Transverse colon (tissue), 4 donors: ENCODE data around the gene RGS9. TPM values are rescaled to one million over a fixed set of nuclear protein-coding genes. Genes with fewer than 3 reads are reported as not detected.

Experiments
- DNase-seq: peaks from one replicate; pipeline ENCODE4 v3.0.0-alpha.2; 2019
- H3K27ac ChIP-seq, 4 donors: fragments of 200-600 bp; sonication (generic); 2 replicates each; pipeline ENCODE4 v1.5.1; 2016 to 2018; ENCODE audit warnings: inconsistent platforms in 4 of 4
- H3K27me3 ChIP-seq: fragments of 200-600 bp; sonication (generic); 2 replicates; pipeline ENCODE4 v1.5.1; 2017; ENCODE audit warnings: inconsistent platforms
- H3K36me3 ChIP-seq, 4 donors: fragments of 200-600 bp; sonication (generic); 2 replicates each; pipeline ENCODE4 v1.5.1; 2017 to 2019; ENCODE audit warnings: inconsistent platforms in 4 of 4
- H3K4me1 ChIP-seq, 4 donors: fragments of 200-600 bp; sonication (generic); 2 replicates each; pipeline ENCODE4 v1.5.1; 2017 to 2020; ENCODE audit warnings: inconsistent platforms in 4 of 4
- H3K4me3 ChIP-seq, 4 donors: fragments of 200-600 bp; sonication (generic); 1 replicate in 1 of 4; 2 replicates in 3 of 4; pipeline versions ENCODE4 v1.5.1 to v1.6.1; 2017 to 2019; ENCODE audit warnings: inconsistent platforms in 4 of 4
- H3K9me3 ChIP-seq, 2 donors: fragments of 200-600 bp; sonication (generic); 2 replicates each; pipeline ENCODE4 v1.5.1; 2017 to 2019; ENCODE audit warnings: inconsistent platforms in 2 of 2
- CTCF ChIP-seq, 5 experiments: fragments of 200-600 bp in 3 of 5; fragments of 450-650 bp in 2 of 5; sonication (generic) in 3 of 5; IDR thresholded peaks; 1 replicate in 2 of 5; 2 replicates in 3 of 5; pipeline ENCODE4 v1.5.1; 2016 to 2017; ENCODE audit warnings: antibody characterized with exemption in 5 of 5, inconsistent platforms in 3 of 5, mild to moderate bottlenecking in 2 of 5, moderate library complexity in 1 of 5
- EP300 ChIP-seq: sonication (generic); formaldehyde crosslinking; IDR thresholded peaks from one replicate; pipeline ENCODE4 v1.6.1; 2017; ENCODE audit warnings: antibody characterized with exemption, low read depth
- POLR2A ChIP-seq: fragments of 450-650 bp; IDR thresholded peaks from one replicate; pipeline ENCODE4 v1.6.1; 2016; ENCODE audit warnings: antibody characterized with exemption, mild to moderate bottlenecking, moderate library complexity
- POLR2AphosphoS5 ChIP-seq, 3 donors: sonication (generic); formaldehyde crosslinking; IDR thresholded peaks; one replicate each; pipeline ENCODE4 v1.6.1; 2016; ENCODE audit warnings: antibody characterized with exemption in 3 of 3
- WGBS, 2 donors: methylation state at CpG; one replicate each; pipeline ENCODE4 v1.1.5; 2018; ENCODE audit warnings: low coverage in 1 of 2; 5-methylcytosine and 5-hydroxymethylcytosine counted together
- in situ Hi-C, 4 donors: fragments of 200-750 bp; cut with MboI; loops; one replicate each; pipeline versions ENCODE4 v1.15.0 to v1.15.1; 2017; ENCODE audit warnings: low sequenced_read_pairs in 3 of 4, low pct_ligation_motif_present in 1 of 4, low pct_unique_long_range_greater_than_20kb in 1 of 4
- intact Hi-C: fragments of 100-400 bp; cut with DNase I; formaldehyde crosslinking; loops from one replicate; pipeline ENCODE4 v1.15.1; 2023; ENCODE audit warnings: low total_unique reads
- total RNA-seq, 4 donors: library from RNA; depleted of rRNA; stranded (reverse); fragments of >200 nt; gene quantifications; one replicate each; pipeline ENCODE4 v1.1.0, GENCODE V29; 2016

The RGS9 gene
- total RNA-seq, 4 donors from 2014 or later: 2.6 to 10.6 (median 7.8) TPM; not detected in 1

DNA sequence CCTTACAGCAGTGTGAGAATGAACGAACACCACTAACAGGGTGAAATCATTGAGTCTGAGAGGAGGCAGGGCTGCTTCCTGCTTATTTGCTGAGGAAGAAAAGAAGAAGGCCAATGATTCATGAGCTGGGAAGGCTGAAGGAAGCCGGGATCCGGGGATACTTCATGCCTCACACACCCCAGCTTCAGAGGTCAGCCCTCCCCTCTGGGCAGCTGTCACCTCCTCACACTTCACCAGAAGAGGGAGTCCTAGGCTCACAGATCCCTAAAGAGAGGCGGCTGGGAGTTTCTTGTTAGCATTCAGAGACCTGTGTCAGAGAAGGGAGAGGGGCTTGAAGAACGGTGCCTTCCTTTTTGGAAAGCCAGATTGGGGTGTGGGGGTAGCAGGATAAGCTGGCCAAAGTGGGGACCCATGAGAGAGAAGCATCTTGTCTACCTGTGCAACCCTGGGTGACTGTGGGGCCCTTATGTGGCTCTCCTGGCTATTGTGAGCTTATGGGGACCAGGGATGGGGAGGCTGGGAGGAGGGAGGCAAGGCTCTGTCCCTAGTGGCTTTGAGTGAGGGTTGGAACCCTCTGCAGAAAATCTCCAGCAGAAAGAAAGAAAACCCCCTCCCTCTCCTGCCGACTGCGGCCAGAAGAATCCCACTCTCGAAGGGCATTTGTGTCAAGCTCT lies 94.6 kb downstream of the RGS9 start:
- 46 to 51% methylated on average over 6 to 8 of the region's 8 CpGs for WGBS, 2 donors
- intact Hi-C loops: no loop called here

DNA sequence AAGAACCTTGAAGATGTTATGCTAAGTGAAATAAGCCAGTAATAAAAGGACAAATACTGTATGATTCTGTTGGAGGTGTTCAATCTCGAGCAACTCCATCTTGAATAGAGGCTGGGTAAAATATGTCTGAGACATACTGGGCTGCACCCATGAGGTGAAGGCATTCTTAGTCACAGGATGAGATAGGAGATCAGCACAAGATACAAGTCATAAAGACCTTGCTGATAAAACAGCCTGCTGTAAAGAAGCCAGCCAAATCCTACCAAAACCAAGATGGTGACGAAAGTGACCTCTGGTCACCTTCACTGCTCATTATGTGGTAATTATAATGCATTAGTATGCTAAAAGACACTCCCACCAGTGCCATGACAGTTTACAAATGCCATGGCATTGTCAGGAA lies 98.1 kb downstream of the RGS9 start:
- intact Hi-C loops (no loop called here), in situ Hi-C loops (loop anchor here in 2 of 4 donors (10.0 to 25.0 kb wide), 2 partner anchors 752 to 930 kb away; no protein-coding TSS in a partner anchor)
- Histone ChIP-seq H3K4me1 (no peaks in the 10 kb centered on the region), H3K36me3 (no peaks in the 10 kb centered on the region), H3K27me3 (no peaks in the 10 kb centered on the region), H3K4me3 (no peak overlapping the region), H3K27ac (no peak overlapping the region), H3K9me3 (no peaks in the 10 kb centered on the region)
- 58 to 63% methylated on average over 2 of the region's 2 CpGs for WGBS, 2 donors
- DNase-seq: no peak
- TF ChIP-seq POLR2A: no peak
- TF ChIP-seq CTCF (IDR thresholded peaks at IDR 0.05): no peak
- no peak for TF ChIP-seq EP300
- TF ChIP-seq POLR2AphosphoS5 (IDR thresholded peaks at IDR 0.05): no peak

More for the DNA sequence above, 94.6 kb downstream of the RGS9 start:
- TF ChIP-seq POLR2A: no peak
- peak; percentile 38 to 68 (median 59) for TF ChIP-seq CTCF (IDR thresholded peaks at IDR 0.05)
- H3K4me1 ChIP-seq: peaks cover 0 to 11% (median 4%) of the 10 kb centered on the region in 4 donors
- no peaks in the 10 kb centered on the region for H3K36me3 ChIP-seq
- DNase-seq: peak; percentile 45
- in situ Hi-C loops: loop anchor here in 2 of 4 donors (10.0 to 25.0 kb wide), 2 partner anchors 756 to 933 kb away; no protein-coding TSS in a partner anchor
- H3K9me3 ChIP-seq: no peaks in the 10 kb centered on the region
- H3K4me3 ChIP-seq: no peak overlapping the region
- H3K27me3 ChIP-seq: no peaks in the 10 kb centered on the region
- no peak overlapping the region for H3K27ac ChIP-seq

DNA sequence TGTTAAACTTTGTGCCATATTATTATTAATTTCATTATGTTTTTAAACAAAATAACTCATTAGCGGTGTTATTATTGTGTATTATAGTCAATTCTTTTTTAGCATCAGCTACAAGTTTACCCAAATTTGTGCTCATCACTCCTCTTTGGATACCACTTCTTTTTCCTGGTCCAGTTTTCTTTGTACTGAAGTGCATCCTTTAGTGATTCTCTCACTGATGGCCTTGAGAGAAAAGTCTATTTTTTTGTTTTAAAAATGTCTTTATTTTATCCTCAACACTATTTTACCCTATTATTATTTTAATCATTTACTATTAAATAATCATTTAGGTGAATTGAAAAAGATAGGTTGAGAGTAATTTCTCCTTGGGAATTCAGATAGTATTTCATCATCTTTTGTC lies 99.2 kb downstream of the RGS9 start:
- 94 to 100% methylated on average over 1 of the region's 1 CpG for WGBS, 2 donors
- H3K4me3 ChIP-seq: no peak overlapping the region
- no peaks in the 10 kb centered on the region for H3K4me1 ChIP-seq
- intact Hi-C loops (no loop called here), in situ Hi-C loops (loop anchor here in 2 of 4 donors (10.0 to 25.0 kb wide), 2 partner anchors 751 to 928 kb away; no protein-coding TSS in a partner anchor)
- H3K27ac ChIP-seq: no peak overlapping the region
- TF ChIP-seq POLR2A: no peak
- no peak for TF ChIP-seq POLR2AphosphoS5 (IDR thresholded peaks at IDR 0.05)
- TF ChIP-seq CTCF (IDR thresholded peaks at IDR 0.05): no peak
- TF ChIP-seq EP300: no peak
- no peaks in the 10 kb centered on the region for H3K36me3 ChIP-seq
- no peak for DNase-seq
- H3K9me3 ChIP-seq: no peaks in the 10 kb centered on the region
- no peaks in the 10 kb centered on the region for H3K27me3 ChIP-seq

DNA sequence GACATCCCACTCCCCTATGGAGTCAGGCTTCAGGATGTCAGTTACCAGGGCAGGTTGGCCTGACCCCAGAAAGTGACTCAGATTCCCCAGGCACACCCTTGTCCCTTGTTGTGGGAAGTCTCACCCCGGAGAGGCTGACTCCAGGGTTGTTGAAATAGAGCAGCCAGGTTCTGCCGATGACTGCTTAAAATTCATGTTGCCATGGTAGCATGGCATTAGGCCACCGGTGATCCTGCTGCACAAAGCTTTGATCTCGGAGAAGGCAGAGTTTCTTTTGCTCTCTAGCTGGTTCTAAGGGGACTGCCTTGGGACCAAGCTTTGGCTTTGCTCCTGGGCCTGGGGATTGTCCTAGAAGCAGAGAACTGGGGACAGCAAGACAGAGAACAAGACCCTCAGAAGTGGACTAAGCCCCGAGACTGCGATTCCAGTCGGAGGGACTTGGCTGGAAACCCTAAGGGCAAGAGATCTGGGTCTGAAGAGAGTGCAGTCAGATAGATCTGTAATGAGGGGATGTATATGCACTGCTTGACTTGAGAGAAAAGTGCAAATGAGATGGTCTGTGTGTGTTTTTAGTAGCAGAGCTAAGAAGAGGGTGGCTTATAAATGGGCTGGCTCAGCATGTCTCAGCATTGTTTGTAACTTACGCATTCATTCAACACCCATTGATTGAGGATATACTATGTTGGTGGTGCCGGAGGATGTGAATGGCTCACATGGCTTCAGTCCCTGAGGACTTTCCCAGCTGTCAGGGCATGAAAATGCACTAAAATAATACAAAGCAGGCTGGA lies 106.9 kb downstream of the RGS9 start:
- no peaks in the 10 kb centered on the region for H3K36me3 ChIP-seq
- no peak for DNase-seq
- H3K27ac ChIP-seq: no peak overlapping the region
- no peaks in the 10 kb centered on the region for H3K9me3 ChIP-seq
- H3K4me1 ChIP-seq: no peaks in the 10 kb centered on the region
- WGBS, 2 donors: 50 to 80% methylated on average over 1 to 9 of the region's 9 CpGs
- no peak for TF ChIP-seq CTCF (IDR thresholded peaks at IDR 0.05)
- no peak for TF ChIP-seq POLR2AphosphoS5 (IDR thresholded peaks at IDR 0.05)
- TF ChIP-seq POLR2A: no peak
- TF ChIP-seq EP300: no peak
- no peak overlapping the region for H3K4me3 ChIP-seq
- no peaks in the 10 kb centered on the region for H3K27me3 ChIP-seq
- in situ Hi-C loops (loop anchor here in 2 of 4 donors (25.0 kb wide), 1 partner anchor 743 kb away; no protein-coding TSS in a partner anchor), intact Hi-C loops (no loop called here)
